ENCODE data around the gene MMP17.
"Not testable (repeated sequence)": the region's sequence is repeated elsewhere in the genome, so short reads cannot be mapped to it uniquely, and the experiment has no call there.

MMP17 gene

DNA sequence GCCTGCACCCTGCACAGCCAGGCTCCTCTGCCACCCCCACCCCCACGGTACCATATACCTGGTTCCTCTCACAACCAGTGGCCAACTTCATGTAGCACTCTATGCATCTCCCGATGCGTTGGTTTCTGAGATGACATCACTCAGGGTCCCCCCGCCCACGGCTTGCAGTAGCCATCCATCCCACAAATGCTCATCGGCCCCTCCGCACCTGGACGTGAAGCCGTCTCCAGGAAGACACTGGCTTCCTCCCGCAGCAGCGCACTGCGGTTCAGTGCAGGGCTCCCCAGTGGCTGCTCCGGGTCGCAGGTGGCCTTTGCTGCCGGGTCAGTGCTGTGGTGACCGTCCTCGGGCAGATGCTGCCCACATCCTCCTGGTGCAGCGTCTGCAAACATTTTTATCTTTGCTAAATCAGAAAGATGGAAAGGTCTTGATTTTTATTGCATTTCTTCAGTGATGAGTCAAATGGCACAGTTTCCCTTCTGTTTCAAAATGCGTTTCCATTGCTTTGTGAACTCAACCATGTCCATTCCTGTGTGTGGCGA, 27.5 kb upstream of the MMP17 start:
- no peak for DNase-seq (ENCODE audit: low read depth)

DNA sequence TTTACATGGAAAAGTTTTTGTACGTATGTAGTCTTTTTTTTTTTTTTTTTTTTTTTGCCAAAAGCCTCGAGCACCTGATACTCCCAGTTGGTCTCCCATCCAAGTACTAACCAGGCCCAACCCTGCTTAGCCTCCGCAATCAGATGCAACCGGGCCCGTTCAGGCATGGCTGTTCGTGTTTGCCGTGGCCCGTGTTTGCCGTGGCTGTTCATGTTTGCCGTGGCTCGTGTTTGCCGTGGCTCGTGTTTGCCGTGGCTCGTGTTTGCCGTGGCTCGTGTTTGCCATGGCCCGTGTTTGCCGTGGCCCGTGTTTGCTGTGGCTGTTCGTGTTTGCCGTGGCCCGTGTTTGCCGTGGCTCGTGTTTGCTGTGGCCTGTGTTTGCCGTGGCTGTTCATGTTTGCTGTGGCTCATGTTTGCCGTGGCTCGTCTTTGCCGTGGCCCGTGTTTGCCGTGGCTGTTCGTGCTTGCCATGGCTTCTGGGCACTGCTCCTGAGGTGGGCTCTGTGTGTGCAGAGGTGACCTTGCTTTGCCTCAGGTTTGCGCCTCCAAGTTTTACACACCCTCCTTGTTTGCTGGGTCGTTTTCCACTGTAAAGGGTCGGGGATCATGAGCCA, 26.8 kb upstream of the MMP17 start:
- DNase-seq (ENCODE audit: low read depth), result no peak

DNA sequence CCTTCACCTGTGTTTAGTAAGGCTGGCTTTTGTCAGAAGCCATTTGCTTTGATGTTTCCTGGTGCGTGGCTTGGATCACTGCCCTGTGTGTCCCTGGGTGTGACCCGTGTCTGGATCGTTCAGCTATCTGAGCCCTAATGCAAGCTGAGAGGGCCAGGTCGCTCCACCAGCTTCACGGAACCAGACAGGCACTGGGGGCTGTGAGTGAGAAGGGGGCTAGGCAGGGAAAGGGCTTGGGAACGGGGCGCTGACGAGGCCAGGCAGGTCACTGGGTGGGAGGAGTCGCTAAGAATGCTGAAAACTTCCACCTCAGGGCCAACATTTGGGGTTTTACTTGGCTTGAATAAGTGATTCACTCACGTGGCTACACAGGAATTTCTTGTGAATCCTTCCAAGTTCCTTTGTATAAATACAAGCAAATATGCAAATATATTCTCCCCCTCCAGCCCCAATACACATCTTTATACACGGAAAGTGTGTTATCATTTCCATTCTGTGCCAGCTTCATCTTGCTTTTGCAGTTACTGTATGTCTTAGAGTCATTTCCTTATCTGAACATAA, 24.2 kb upstream of the MMP17 start:
- DNase-seq (ENCODE audit: low read depth), result peak; percentile 10

DNA sequence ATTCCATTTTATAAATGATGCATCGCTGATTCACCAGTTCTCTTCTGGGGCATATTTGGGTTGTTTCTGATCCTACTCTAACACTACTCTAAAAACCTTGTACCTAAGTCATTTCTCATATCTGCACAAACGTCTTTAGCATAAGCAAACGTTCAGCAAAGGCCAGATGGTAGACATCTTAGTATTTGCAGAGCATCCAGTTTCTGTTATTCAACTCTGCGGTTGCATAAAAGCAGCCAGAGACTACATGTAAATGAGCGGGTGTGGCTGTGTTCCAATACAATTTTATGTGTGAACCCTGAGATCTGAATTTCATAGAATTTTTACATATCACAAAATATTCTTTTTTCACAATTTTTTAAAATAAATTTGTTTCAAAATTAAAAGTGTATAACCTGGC, 22.8 kb upstream of the MMP17 start:
- DNase-seq (ENCODE audit: low read depth), result no peak

DNA sequence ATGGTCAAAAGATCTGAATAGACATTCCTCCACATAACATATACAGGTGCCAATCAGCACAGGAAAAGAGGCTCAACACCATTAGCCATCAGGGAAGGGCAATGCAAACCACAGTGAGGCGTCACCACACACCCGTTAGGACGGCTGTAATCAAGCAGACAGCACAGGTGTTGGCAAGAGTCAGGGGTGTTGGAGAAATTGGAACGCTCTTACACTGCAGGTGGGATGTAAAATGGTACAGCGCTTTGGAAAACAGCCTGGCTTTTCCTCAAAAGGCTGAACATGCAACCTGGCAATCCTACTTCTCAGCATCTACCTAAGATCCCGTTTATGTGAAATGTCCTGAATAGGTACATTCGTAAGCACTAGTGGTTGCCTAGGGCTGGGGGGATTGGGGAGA, 21.5 kb upstream of the MMP17 start:
- DNase-seq (ENCODE audit: low read depth), result no peak

DNA sequence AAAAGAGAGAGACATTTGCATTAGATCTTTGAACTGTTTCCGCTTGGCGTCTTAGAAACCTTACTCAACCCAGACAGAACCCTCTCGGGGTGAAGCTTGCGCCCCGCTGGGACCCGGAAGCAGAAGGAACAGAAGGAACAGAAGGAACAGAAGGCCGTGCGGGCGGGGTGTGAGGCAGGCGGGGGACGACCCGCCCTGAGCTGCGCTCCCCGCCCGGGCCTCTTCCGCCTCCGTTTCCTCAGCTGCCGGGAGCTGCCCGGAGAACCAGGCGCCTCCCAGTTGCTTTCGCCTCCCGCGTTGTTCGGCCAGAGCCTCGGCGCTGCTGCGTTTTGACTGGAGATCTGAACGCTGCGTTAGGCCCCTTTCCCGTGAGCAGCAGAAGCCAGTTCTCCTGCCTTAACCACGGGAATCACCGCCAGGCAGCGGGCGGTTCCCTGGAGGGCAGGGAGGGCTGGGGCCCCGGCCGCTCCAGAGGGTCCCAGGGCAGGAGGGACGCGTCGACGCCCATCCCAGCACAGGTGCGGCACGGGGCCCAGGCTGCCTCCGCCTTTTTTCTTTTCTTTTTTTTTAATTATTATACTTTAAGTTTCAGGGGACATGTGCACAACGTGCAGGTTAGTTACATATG, 19.3 kb upstream of the MMP17 start:
- DNase-seq (ENCODE audit: low read depth), result no peak

DNA sequence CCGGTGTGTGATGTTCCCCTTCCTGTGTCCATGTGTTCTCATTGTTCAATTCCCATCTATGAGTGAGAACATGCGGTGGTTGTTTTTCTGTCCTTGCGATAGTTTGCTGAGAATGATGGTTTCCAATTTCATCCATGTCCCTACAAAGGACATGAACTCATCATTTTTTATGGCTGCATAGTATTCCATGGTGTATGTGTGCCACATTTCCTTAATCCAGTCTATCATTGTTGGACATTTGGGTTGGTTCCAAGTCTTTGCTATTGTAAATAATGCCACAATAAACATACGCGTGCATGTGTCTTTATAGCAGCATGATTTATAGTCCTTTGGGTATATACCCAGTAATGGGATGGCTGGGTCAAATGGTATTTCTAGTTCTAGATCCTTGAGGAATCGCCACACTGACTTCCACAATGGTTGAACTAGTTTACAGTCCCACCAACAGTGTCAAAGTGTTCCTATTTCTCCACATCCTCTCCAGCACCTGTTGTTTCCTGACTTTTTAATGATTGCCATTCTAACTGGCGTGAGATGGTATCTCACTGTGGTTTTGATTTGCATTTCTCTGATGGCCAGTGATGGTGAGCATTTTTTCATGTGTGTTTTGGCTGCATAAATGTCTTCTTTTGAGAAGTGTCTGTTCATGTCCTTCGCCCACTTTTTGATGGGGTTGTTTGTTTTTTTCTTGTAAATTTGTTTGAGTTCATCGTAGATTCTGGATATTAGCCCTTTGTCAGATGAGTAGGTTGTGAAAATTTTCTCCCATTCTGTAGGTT, 18.5 kb upstream of the MMP17 start:
- DNase-seq (ENCODE audit: low read depth), result not testable (repeated sequence)

DNA sequence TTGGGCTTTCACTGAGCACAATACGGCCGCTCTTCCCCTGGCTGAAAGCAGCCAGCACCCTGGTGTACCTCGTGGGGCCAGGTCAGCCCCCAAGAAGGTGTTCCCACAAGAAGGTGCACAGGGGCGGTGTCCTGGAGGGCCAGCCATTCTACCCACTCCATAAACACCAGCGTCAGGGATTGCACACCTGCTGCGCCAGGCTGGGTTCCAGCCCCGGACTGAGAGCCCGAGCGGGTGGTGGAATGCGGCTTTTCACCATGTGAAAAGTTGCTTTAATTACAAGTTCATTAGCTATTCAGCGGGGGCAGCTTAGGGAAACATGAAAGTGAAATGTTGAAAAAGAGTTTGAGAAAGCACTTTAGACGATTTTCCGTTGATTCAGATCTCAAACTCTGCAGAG, 17.5 kb upstream of the MMP17 start:
- no peak for DNase-seq (ENCODE audit: low read depth)

DNA sequence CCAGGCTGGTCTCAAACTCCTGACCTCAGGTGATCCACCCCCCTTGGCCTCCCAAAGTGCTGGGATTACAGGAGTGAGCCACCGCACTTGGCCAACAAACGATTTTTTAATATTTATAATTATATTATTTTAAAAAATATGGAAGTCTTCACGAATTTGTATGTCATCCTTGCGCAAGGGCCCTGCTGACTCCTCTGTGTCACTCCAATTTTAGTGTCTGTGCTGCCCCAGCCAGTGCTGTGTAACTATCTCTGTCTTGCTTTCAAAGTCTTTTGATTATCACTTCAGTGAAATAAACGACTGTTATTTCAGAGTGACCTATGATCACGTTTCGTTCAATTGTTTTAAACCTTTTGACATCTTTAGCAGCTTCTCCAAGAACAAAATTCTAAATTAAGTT, 13.1 kb upstream of the MMP17 start:
- DNase-seq (ENCODE audit: low read depth), result no peak

DNA sequence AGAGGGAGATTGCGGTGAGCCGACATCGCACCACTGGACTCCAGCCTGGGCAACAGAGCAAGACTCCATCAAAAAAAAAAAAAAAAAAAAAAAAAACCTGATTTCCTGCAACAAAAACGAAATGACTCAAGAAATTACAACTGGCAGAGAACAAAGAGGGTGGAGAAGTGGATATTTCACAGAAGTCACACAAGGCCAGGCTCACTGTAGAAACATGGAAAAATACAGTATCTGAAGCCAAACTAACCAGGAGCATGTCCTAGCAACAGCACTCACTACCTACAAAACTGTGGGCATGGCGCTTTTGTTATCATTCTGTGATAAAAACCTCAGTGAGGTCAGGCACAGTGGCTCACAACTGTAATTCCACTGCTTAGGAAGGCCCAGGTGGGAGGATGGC, 11.7 kb upstream of the MMP17 start:
- no peak for DNase-seq (ENCODE audit: low read depth)

DNA sequence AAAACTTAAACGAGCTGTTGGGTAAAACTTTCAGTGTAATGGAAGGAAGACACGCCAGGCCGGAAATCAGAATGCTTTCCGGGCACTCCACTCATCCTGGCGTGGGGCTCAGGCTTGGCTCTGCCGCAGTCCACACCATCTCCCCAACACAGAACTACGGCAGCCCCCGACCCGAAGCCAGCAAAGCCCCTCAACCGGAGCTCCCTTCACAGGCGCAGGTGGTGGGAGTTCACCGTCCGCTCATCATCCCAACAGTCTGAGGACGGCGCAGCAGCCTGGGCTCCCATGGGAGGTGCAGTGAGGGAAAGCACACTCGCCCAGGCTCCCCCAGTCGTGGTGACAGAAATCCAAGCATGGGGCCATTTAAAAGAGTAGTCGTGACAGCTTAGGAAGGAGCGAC, 11.0 kb upstream of the MMP17 start:
- DNase-seq (ENCODE audit: low read depth), result no peak

DNA sequence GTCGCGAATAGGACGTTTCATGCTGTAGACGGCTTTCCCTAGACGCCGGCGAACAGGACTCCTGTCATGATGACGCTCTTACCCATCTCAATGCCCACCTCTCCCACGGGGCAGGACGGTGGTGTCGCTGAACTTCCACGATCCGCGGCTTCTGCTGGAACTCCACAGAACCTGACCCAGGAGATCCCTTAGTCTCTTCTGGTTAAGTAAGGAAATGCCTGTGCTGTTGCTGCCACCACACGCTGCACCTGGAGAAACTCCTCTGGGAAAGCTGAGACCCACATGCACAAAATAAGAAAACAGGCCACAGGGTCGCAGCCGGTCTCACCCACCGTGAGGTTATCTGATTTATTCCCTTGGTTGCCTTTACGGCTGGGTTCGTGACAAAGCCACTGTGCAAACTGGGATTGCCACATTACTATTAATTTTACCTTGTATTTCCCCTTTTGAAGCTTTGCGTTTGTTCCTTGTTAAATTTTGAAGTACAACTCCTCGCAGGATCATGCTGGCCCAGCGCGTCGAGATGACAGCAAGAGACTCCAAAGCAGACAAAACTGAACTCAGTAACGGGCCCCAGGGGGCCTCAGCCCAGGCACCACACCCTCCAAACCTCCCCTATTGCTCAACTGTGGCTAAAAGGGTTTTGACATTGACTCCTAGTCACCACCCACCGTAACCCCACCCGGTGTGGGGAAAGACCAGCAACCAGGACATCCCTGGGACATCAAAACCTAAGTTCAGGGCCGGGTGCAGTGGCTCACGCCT, 9.2 kb upstream of the MMP17 start:
- DNase-seq (ENCODE audit: low read depth), result no peak

DNA sequence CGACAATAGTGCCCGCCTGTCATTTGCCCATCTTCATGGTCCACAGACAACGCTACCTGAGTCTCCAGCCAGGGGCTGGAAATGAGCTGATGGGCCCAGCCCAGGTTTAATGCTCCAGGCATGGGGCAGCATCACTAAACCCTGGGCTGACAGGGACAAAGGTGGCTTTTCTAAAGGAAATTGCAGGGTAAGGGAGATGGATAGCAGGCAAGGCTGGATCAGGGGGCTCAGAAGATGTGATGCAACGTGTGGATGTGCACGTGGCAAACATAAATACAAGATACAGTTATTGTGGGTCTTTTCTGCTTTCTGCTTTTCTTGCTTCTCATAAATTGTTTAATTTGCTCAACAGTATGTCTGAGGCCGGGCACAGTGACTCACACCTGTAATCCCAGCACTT, 3.7 kb upstream of the MMP17 start:
- no peak for DNase-seq (ENCODE audit: low read depth)

DNA sequence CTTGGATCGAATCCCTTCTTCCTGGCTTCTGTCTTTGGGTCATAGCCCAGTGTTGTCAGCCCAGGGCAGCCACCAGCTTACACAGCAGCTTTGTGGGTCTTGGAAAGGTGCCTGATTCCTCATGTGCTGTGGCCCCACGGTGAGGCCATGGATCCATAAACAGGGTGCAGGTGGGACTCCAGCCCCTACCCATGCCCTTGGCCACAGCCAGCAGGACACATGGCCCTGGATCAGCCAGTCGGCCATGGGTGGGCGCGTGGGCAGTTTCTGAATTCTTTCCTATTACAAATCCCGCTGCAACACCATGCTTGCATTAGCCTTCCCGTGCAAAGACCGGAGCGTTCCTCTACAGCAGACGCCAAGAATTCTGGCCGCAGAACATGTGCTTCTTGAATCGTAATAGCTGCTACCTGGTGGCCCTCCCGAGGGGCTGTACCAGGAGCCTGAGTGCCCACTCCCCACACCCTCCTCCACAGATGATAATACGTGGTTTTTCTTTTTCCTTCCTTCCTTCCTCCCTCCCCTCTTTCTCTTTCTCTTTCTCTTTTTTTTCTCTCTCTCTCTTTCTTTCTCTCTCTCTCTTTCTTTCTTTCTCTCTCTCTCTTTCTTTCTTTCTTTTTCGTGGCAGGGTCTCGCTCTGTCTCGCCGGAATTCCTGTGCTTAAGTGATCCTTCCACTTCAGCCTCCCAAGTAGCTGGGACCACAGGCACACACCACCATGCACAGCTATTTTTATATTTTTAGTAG, 2.9 kb upstream of the MMP17 start:
- DNase-seq (ENCODE audit: low read depth), result no peak

DNA sequence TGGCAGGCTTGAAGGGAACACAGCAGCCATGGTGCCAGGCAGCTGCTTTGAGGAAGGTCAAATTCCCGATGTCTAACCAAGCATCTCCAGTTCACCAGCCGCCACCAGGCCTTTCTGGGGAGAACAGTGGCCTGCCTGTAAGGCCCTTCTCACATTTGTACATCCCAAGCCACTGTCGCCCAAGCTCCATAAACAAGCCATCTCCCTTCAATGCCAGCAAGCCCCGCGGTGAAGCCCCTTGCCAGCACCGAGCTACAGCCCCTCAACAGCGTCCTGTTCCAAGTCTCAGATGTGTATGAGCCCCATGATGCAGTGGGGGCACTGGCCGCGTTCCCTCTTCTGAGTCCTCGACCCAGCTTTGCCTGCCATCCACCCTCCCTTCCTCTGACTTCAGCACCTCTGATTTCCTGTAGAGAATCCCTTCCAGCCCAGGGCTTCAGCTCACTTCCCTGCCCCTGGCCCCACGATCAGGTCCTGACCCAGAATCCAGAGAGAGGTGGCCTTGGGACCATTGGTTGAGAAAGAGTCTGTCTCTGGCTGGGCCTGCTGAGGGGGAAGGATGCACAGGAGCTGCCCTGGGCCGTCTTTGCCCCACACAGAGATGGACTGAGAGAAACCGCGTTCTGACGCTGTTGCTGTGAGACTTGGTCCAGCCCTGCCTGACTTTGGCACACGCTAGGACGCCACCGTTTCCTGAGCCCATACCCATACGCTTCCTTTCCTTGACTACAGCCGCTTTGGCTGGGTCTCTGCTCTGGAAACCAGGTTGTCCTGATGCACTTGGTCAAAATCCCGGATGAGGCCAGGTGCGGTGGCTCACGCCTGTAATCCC, 1.9 kb upstream of the MMP17 start:
- DNase-seq (ENCODE audit: low read depth), result no peak

DNA sequence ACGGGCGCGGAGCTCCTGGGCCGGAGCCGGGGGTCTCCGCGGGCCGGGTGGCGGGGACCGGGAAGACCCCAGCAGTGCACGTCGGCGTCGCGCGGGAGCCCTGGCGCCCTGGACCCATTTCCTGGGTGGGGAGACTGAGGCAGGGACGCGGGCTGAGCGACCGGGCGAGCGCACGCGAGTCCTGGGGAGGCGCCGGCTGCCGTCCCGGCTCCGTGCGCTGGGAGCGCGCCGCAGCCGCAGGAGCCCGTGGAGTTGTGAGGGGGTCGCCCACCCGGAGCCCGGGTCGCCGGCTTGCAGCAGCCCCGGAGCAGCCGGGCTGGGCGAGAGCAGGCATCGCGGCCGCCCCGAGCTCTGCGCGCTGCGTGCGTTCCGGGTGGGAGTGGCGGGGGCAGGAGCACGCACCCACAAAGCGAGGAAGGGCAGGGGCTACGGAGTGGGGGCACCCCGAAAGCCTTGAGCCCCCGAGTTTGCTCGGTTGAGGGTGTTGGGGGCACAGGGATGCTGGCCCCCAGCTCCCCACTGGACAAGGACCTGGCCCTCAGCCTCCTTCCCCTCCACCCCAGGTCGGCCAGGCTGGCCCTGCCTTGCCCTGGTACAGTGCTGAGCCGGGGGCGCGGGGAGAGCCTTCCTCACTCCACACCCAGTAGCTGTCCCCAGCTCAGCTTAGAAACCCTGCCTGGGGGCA, 620 bp downstream of the MMP17 start:
- no peak for DNase-seq (ENCODE audit: low read depth)

DNA sequence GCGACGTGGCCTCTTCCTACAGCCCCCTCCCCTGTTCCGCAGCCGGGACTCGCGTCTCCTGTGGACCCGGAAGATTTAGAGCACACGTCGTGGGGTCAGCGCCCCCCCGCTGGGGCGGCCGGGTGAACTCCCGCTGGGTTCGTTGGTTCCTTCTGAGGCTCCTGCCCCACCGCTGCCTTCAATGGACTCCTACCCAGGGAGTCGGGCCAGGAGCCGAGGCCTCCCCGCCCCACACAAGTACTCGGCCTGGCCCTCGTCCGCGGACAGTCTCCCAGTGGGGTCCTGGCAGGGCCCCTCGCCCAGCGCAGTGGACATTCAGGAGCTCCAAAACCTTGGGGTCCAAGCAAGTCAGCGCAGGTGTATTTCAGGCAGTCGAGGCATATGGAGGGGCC, 1.2 kb downstream of the MMP17 start:
- DNase-seq (ENCODE audit: low read depth), result no peak

DNA sequence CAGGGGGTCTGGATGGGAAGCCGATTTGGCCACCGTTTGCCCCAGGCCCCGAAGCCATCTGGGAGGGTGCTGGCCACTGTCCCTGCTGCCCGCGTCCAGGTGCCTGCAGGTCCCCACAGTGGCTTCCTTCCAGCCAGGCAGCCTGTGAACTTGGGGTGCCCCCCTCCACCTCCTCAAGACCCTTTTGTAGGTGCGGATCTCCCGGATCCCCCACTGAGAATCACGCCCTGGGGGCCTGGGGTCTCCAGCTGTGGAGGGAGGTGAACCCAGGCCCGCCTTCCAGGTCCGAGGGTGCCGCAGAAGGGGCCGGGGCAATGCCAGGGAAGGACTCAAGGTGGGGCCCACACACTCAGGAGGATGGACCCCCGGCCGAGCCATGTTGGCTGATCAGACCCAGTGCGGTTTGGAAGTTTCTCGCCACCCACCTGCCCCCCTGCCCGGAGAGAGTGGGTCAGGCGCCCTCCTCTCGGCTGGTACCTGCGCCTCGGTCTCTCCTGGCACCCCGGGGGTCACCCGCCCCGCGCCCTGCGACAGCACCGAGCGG, 1.7 kb downstream of the MMP17 start:
- DNase-seq (ENCODE audit: low read depth), result no peak

DNA sequence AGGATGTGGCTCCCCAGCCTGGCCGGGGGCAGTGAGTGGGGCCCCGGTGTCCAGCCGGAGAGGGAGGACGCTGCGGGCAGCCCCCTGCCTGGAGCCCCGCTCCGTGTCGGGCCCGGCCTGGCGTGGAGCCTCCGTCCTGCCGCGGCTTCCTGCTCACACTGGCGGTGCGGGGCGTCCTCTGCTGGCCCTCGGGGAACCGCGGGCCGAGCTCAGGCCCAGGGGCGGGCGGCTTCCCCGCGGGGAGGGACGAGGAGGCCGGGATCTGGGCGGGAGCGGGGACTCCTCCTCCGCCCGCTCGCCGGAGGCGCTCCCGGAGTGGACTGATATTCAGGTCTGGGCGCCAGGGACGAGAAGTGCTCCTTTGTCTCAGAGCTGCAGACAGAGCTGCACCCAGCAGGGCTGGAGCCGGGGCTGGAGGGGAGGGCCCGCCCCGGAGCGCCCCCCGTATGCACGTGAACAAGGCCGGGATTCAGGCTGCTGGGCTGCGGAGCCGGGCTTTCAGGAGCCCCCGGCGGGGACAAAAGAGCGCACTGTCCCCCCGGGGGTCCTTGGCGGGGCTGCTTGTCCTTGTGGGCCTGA, 2.2 kb downstream of the MMP17 start:
- peak; percentile 61 for DNase-seq (ENCODE audit: low read depth)

Data from amniotic epithelial cell (primary cell).